HG02885 (cell line): Measurements from ENCODE around the gene GALNT10.
A peak's percentile ranks its signal among the peaks of the same experiment; 100 is the strongest.

ENCODE experiments used
- ATAC-seq: cut with Tn5 transposase; IDR thresholded peaks from one replicate; pipeline ENCODE4 v1.9.1; 2021; ENCODE audit warnings: mild to moderate bottlenecking; ENCODE audit not compliant: unreplicated experiment, poor library complexity

Gene GALNT10

GRCh38 chr5:154202379-154203260 is 12.1 kb downstream of the GALNT10 start:
- peak; percentile 97 for ATAC-seq

GRCh38 chr5:154203798-154204578 is 13.5 kb downstream of the GALNT10 start:
- ATAC-seq = no peak

GRCh38 chr5:154205441-154206117 is 15.0 kb downstream of the GALNT10 start:
- no peak for ATAC-seq

DNA sequence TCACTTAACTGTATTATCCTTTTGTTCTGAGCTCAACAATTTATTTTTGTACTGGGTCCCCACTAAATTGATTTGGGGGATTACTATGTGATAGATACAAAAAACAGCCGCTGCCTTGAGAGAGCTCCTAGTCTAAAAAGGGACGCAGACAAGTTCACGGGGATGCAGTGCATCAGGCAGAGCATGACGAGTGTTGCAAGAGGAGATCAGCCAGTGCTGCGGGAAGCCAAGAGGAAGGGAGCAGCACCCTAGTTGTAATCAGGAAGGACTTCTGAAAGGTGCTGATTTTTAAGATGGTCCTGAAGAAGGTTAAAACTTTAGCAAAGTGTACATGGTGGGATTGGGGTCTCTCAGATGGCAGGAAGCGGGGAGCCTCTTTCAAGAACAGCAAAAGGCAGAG is 15.8 kb downstream of the GALNT10 start:
- no peak for ATAC-seq

- no peak for ATAC-seq
These were observed 16.7 kb downstream of the GALNT10 start for GRCh38 chr5:154207204-154207603.

- no peak for ATAC-seq
These were observed 19.1 kb downstream of the GALNT10 start for GRCh38 chr5:154209591-154210081.

DNA sequence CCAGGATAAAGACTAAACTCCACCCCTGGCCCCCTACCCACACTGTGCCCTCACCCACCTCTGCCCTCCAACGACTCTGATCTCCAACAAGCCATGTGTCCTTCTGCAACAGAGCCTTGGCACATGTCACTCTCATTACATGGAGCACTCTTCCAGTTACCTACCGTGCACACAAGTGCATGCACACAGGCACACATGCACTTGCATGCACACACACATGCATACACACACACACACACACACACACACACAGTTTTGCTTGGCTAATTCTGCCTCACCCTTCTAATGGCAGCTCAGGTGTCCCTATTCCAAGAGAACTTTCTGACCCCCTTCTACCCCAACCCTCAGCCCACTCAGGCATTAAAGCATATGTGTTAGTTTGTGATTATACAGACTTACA is 19.6 kb downstream of the GALNT10 start:
- ATAC-seq = no peak

DNA sequence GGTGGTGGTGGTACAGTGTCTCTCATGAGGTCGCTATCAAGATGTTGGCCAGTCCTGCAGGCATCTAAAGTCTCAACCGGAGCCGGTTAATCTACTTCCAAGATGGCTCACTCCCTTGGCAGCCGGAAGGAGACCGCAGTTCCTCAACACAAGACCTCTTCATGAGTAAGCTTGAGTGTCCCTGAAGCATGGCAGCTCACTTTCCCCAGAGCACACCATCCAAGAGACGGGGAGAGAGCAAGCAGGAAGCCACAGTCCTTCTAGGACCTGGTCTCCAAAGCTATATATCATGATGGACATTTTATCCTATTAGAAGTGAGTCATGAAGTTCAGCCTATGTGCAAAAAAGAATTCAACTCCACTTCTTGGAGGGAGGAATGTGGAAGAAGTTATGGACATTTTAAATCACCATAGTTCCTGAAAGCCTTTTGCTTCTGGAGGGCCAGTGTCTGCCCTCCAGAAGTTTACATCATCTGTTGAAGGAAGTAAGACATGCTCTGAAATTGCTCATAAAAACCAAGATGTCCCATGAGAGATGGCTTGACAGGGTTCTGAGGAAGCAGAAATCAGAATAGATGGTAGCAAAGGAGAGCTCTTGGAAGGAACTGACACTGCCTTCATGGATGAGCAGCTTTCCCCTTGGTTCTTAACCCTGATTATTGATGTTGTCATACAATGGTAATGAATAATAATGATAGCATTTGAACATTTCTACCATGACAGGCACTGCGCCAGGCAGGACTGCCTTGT is 21.3 kb downstream of the GALNT10 start:
- ATAC-seq = no peak

- ATAC-seq = no peak
These were observed 23.1 kb downstream of the GALNT10 start for GRCh38 chr5:154213592-154213991.

DNA sequence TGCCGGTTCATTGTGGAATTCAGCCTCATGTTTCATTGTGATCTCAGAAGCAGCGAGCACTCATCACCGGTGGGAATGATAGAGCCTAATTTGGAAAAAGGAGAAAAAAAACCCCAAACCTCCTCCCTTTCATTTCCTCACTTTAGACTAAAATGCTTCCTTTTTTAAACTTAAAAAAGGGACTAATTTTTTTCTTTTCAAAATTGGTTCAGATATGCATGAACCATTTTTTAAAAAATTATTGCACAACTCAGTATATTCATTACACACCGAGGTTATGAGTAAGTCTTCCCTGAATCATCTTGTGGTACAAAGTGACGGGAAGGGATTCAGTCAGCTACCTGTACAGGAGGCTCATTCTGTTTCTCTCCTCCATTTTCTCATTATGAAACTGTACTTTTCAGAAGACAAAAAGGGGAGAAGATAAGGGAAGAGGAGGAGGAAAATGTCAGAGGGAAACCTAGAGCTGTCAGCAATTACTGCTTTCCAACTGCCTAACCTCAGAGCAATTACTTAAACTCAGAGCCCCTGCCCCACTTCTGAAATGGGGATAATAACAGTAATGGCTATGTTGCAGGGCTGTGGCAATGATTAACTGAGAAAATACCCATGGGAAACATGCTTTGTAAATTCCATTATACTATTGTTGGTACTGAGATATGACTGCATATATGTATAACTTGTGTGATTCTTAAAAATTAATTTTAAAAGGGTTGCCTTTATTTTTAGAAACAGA is 24.0 kb downstream of the GALNT10 start:
- peak; percentile 87 for ATAC-seq

DNA sequence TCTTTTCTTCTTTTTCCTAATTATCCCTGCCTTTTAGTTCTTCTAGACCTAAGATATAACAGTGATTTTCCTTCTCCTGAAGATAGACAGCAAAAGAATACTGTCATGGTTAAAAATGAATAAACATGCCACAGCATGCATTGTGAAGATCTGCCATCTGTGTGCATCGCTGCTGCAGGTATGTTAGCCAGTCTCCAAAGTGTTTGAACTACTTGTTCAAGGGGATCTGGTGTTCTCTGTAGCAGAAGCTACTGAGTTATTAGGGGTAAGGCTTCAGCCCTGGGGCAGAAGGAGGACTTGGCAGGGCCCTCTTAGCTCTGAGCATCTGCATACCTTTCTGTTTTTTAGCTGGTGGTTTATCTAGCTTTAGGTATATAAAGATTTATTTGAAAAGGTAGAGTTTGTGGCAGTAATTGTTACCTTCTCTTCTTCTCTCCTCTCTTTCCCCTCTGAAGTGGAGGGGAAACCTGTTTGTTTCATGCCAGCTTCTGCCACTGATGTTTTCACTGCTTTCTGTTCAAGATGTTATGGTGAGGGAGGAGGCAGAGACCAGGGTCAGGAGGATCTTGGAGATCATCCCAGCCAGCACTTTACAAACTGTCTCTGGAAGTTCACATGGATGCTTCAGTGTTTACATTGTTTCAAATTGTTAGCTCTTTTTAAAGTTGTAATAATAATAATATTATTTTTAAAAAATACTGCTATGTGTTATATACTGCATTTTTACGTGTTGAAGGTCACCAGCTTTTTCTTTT is 25.2 kb downstream of the GALNT10 start:
- no peak for ATAC-seq

DNA sequence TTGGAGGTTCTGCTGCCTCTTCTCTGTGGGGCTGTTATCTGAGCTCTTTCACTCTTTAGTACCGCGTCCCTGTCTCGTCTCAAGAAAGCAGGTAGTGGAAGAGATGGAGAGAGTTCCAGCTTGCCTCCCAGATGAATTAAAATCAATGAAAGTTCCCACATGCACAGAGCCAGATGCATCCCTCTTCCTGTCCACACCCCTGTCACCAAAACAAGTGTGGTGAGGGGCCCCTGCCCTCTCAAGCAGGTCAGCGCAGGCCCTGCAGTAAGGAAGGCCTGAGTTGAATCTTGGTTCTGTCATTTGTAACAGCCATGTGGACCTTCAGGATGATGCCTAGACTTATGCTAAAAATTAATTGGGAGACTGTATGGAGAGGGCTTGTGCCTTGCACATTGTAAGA is 26.9 kb downstream of the GALNT10 start:
- no peak for ATAC-seq

- ATAC-seq = no peak
These were observed 28.3 kb downstream of the GALNT10 start for GRCh38 chr5:154218786-154219185.

DNA sequence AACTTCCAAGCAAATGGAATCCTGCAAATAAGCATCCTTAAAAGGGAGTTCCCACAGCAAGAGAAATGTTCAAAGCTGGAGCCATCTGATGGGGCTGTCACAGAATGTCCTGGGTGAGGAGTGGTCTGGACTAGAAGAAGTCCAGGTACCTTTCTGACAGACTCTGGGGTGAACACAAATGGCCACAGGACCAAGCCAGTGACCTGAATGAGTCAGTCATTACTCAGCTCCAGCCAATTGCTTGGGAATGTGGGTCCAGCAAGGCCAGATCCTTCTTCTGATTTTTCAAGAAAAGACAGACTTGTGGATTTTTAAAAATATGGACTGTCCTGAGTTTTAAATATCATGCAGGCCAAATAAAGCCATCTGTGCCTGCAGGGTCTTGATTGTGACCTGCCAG is 30.1 kb downstream of the GALNT10 start:
- ATAC-seq = no peak

DNA sequence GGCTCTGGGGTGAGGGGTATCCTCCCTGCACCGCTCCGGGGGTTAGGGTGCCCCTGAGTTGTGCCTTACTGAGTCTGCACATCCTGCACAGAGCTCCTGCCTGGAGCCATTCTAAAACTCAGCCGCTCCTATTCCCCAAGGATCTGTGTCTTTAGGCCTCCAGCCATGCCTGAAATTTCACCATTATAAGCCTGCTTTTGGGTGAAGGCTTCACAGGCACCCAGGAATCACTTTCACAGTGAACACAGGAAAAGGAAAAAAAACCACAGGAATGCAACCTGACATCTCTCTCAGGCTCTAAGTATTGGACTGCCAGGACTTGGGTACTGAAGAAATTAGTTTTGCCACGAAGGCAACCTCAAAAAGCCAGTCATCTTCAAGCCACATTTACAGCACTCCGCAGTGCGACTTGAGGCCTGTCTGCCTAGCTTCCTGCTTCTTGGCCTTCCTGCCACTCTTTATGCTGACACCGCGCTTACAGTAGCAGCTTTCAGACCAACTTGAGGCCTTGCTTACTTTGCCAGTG is 30.9 kb downstream of the GALNT10 start:
- peak; percentile 77 for ATAC-seq

GRCh38 chr5:154222414-154222813 is 31.9 kb downstream of the GALNT10 start:
- no peak for ATAC-seq

- no peak for ATAC-seq
These were observed 32.8 kb downstream of the GALNT10 start for GRCh38 chr5:154223320-154223719.

DNA sequence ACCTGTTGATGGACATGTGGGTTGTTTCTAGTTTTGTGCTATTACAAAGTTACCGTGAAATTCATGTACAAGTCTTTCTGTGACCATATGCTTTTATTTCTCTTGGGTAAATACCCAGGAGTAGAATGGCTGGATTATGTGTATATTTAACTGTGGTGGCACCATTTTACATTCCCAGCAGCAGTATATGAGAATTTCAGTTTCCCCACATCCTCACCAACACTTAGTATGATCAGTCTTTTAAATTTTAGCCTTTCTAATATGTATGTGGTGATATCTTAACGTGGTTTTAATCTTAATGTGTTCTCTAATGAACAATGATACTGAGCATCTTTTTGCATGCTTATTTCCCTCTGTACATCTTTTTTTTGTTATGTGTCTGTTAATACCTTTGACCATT is 36.6 kb downstream of the GALNT10 start:
- ATAC-seq = no peak
